ENCODE results near the gene ASAP2.

DNA sequence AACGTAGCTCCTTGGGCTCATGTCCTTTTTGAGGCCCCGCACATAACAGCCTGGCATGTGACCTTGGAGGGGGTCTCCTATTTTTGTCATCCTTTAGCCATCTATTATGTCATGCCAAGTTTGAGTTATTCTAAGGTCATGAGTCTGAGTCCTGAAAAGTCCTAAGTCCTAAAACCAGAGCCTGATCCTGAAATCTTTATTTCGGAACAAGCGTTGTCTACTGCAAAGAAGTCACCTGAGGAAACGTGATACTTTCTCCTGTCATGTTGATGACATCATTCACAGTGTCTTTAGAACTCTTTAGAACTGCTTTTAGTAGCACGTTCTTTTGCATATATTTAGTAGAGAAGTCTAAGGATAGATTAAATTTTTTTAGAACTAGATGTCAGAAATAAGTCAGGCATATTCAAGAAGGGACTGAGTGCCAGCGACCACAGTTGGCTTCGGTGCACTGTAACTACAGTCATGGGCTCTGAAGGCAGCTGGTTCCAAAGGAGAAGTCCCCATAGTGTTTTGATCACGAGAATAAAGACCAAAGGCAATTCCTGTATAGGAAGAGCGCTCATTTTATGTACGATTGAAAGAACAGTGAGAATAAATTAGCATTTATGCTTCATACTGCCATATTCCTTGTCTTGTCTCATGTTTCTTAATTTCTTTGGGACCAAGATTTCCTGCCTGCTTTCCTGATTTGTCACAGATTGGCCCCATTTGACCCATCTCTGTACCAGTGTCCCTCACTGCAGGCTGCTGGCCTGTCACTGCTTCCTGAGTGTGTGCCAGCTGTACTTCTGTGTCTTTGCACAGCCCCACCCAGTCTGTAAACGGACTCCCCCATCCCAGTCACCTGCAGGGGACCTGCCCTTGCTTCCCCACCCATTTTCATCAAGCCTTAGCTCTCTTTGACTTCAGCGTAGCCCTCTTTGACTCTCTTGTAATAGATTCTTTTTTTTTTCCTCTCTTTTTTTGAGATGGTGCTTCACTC lies 75.8 kb downstream of the ASAP2 start:
- TF ChIP-seq EP300 (IDR thresholded peaks at IDR 0.05): no peak
- TF ChIP-seq, protein P1, sequence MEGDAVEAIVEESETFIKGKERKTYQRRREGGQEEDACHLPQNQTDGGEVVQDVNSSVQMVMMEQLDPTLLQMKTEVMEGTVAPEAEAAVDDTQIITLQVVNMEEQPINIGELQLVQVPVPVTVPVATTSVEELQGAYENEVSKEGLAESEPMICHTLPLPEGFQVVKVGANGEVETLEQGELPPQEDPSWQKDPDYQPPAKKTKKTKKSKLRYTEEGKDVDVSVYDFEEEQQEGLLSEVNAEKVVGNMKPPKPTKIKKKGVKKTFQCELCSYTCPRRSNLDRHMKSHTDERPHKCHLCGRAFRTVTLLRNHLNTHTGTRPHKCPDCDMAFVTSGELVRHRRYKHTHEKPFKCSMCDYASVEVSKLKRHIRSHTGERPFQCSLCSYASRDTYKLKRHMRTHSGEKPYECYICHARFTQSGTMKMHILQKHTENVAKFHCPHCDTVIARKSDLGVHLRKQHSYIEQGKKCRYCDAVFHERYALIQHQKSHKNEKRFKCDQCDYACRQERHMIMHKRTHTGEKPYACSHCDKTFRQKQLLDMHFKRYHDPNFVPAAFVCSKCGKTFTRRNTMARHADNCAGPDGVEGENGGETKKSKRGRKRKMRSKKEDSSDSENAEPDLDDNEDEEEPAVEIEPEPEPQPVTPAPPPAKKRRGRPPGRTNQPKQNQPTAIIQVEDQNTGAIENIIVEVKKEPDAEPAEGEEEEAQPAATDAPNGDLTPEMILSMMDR (IDR thresholded peaks at IDR 0.05): no peak
